Neuronal stem cell (in vitro differentiated cells): ENCODE results near the gene C11orf86. TPM values are rescaled to one million over a fixed set of nuclear protein-coding genes. Genes with fewer than 3 reads are reported as not detected.

ENCODE experiments used
- DNase-seq: peaks from one replicate; pipeline ENCODE4 v3.0.0-alpha.2; 2013; ENCODE audit warnings: low spot score
- H2AFZ ChIP-seq: one replicate; pipeline ENCODE4 v1.6.1; 2013; ENCODE audit warnings: mild to moderate bottlenecking, low read length, inconsistent platforms
- H2AK5ac ChIP-seq: 2 replicates; pipeline ENCODE4 v1.6.1; 2013; ENCODE audit warnings: low read depth, mild to moderate bottlenecking, inconsistent platforms, low read length, moderate library complexity, mixed read lengths
- H2BK120ac ChIP-seq: 2 replicates; pipeline ENCODE4 v1.6.1; 2013; ENCODE audit warnings: low read depth, mild to moderate bottlenecking, inconsistent platforms, low read length, moderate library complexity, mixed read lengths
- H2BK12ac ChIP-seq: one replicate; pipeline ENCODE4 v1.6.1; 2013; ENCODE audit warnings: low read length, inconsistent platforms
- H2BK15ac ChIP-seq: 2 replicates; pipeline ENCODE4 v1.6.1; 2013; ENCODE audit warnings: mild to moderate bottlenecking, low read length, inconsistent platforms, mixed read lengths
- H2BK5ac ChIP-seq: one replicate; pipeline ENCODE4 v1.6.1; 2013; ENCODE audit warnings: inconsistent platforms, mild to moderate bottlenecking, low read length, moderate library complexity
- H3K14ac ChIP-seq: one replicate; pipeline ENCODE4 v1.6.1; 2013; ENCODE audit warnings: low read length, inconsistent platforms
- H3K18ac ChIP-seq: 2 replicates; pipeline ENCODE4 v1.6.1; 2013; ENCODE audit warnings: low read length, inconsistent platforms
- H3K23ac ChIP-seq: 2 replicates; pipeline ENCODE4 v1.6.1; 2013; ENCODE audit warnings: low read depth, mild to moderate bottlenecking, mixed read lengths, low read length, inconsistent platforms; ENCODE audit not compliant: poor library complexity
- H3K27ac ChIP-seq: replicated peaks from 3 replicates; pipeline ENCODE4 v1.5.1; 2013; ENCODE audit warnings: low read length, inconsistent platforms
- H3K27me3 ChIP-seq, 3 experiments: 2 replicates each; pipeline ENCODE4 v1.6.1; 2013; ENCODE audit warnings: low read length in 3 of 3, mild to moderate bottlenecking in 2 of 3, inconsistent platforms in 1 of 3, low read depth in 1 of 3, mixed read lengths in 1 of 3, moderate library complexity in 1 of 3; ENCODE audit not compliant: control insufficient read depth in 3 of 3, insufficient read depth in 3 of 3
- H3K36me3 ChIP-seq, 2 donors: replicated peaks in 1 of 2; 2 replicates each; pipeline ENCODE4 v1.6.1; 2013; ENCODE audit warnings: low read length in 2 of 2; ENCODE audit not compliant: control insufficient read depth in 2 of 2, insufficient read depth in 2 of 2
- H3K4ac ChIP-seq: 2 replicates; pipeline ENCODE4 v1.6.1; 2013; ENCODE audit warnings: inconsistent platforms, mild to moderate bottlenecking, low read length, moderate library complexity
- H3K4me1 ChIP-seq, 2 donors: 1 replicate in 1 of 2; 2 replicates in 1 of 2; pipeline ENCODE4 v1.6.1; 2013; ENCODE audit warnings: low read length in 2 of 2, low read depth in 1 of 2; ENCODE audit not compliant: control insufficient read depth in 2 of 2, insufficient read depth in 1 of 2
- H3K4me2 ChIP-seq: one replicate; pipeline ENCODE4 v1.6.1; 2013; ENCODE audit warnings: mild to moderate bottlenecking, low read length, inconsistent platforms; ENCODE audit not compliant: insufficient read depth, poor library complexity, severe bottlenecking
- H3K4me3 ChIP-seq, 2 donors: 2 replicates each; pipeline ENCODE4 v1.5.1; 2013; ENCODE audit warnings: low read length in 2 of 2, mild to moderate bottlenecking in 2 of 2, inconsistent platforms in 1 of 2, moderate library complexity in 1 of 2
- H3K79me1 ChIP-seq: one replicate; pipeline ENCODE4 v1.6.1; 2013; ENCODE audit warnings: low read depth, mild to moderate bottlenecking, inconsistent platforms, low read length, moderate library complexity
- H3K9ac ChIP-seq: one replicate; pipeline ENCODE4 v1.6.1; 2013; ENCODE audit warnings: mild to moderate bottlenecking, low read depth, low read length, inconsistent platforms; ENCODE audit not compliant: poor library complexity
- H3K9me3 ChIP-seq, 2 donors: replicated peaks in 1 of 2; 2 replicates each; pipeline versions ENCODE3 to v1.6.1; 2013; ENCODE audit warnings: low read length in 2 of 2, mild to moderate bottlenecking in 2 of 2, inconsistent platforms in 1 of 2, low read depth in 1 of 2, mixed read lengths in 1 of 2, moderate library complexity in 1 of 2; ENCODE audit not compliant: control insufficient read depth in 2 of 2, insufficient read depth in 1 of 2
- H4K8ac ChIP-seq: one replicate; pipeline ENCODE4 v1.6.1; 2013; ENCODE audit warnings: low read depth, mild to moderate bottlenecking, inconsistent platforms, low read length, moderate library complexity
- H4K91ac ChIP-seq: one replicate; pipeline ENCODE4 v1.6.1; 2013; ENCODE audit warnings: low read length, low read depth, mild to moderate bottlenecking, inconsistent platforms; ENCODE audit not compliant: poor library complexity
- WGBS, 2 donors: extraction: QIAGEN DNeasy Blood & Tissue Kit; methylation state at CpG; one replicate each; pipeline ENCODE4 v1.1.7; 2013; ENCODE audit warnings: missing lambda C conversion rate in 2 of 2, mixed read lengths in 1 of 2; ENCODE audit not compliant: insufficient read length in 2 of 2, insufficient replicate concordance in 1 of 2; ENCODE audit errors: extremely low coverage in 2 of 2; 5-methylcytosine and 5-hydroxymethylcytosine counted together
- polyA plus RNA-seq, 2 experiments: library from polyadenylated mRNA; stranded (reverse); fragments of 200-250 nt; gene quantifications; one replicate each; pipeline ENCODE4 v1.2.3, GENCODE V29; 2013

The C11orf86 gene
- not detected for polyA plus RNA-seq (2013, experiment 1 of 2)
- polyA plus RNA-seq (2013, experiment 2 of 2): not detected

DNA sequence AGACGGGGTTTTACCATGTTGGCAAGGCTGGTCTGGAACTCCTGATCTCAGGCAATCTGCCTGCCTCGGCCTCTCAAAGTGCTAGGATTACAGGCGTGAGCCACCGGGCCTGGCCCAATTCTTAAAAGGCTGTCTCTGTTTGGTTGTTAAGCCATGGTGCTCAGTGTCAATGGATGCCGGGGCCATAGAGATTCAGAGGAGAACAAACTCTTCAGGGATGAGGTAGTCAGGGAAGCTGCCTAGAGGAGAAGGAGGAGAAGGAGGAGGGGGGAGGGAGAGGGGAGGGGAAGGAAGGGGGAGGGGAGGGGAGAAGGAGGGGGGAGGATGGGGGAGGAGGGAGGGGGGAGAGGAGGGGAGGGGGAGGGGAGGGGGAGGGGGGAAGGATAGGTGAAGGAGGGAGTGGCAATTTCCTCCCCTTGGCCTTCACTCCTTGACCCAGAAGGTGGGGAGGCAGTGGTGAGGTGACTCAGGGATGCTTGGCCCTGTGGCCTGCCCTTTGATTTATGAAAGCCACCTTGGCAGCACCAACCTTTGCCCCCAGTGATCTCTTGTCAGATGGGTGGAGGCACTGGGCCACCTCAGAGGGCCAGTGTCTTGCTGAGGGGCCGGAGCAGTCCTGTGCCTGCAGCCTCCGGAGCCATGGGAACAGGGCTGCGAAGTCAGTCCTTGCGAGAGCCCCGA, at the start of gene C11orf86:
TSS of gene C11orf86 (plus strand) at position 581 of the 681 bp plus-strand sequence. CDS start at position 640, 59 bp downstream.
- DNase-seq: no peak
- Histone ChIP-seq H4K91ac (no peak within 1 kb of the TSS), H2BK120ac (no peak within 1 kb of the TSS), H3K9me3 (peaks cover 0 to 5% of the 10 kb centered on the region in 2 donors), H2BK12ac (no peak within 1 kb of the TSS), H3K4me3 (no peak within 1 kb of the TSS), H3K14ac (no peak within 1 kb of the TSS), H2AK5ac (peak within 1 kb of the TSS; percentile 30), H2BK5ac (peak within 1 kb of the TSS; percentile 69), H3K36me3 (no peaks in the 10 kb centered on the region), H4K8ac (no peak within 1 kb of the TSS), H3K9ac (no peak within 1 kb of the TSS), H3K4me2 (no peak within 1 kb of the TSS), H3K79me1 (no peaks in the 10 kb centered on the region), H3K27ac (no peak within 1 kb of the TSS), H3K18ac (peak within 1 kb of the TSS; percentile 67), H3K4me1 (peaks cover 0 to 11% of the 10 kb centered on the region in 2 donors), H3K4ac (no peak within 1 kb of the TSS), H3K27me3 (no peaks in the 10 kb centered on the region), H3K23ac (peak within 1 kb of the TSS; percentile 0), H2AFZ (peak within 1 kb of the TSS; percentile 12), H2BK15ac (peak within 1 kb of the TSS; percentile 72)
- no CpG with 5 or more reads among the region's 10 CpGs for WGBS, 2 donors

DNA sequence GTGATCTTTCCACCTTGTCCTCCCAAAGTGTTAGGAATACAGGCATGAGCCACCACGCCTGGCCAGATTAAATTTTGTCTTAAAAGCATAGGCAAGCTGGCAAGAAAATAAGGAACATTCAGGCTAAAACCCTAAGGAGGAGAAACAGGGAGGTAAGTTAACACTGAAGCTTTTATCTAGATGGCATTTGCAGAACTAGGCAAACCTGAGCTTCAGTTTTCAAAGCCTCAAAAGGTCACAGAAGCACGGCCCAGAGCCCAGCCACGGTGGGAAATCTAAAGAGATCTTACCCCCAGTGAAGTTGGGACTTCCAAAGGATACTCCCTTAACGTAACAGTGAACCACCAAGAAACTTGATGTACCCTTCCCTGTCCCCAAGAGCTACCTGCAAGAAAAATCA, 45.4 kb upstream of the C11orf86 start:
- Histone ChIP-seq H3K4ac (no peak overlapping the region), H2BK5ac (no peak overlapping the region), H2AK5ac (no peak overlapping the region), H4K91ac (no peak overlapping the region), H3K4me1 (no peaks in the 10 kb centered on the region), H2BK12ac (no peak overlapping the region), H3K23ac (no peak overlapping the region), H2BK120ac (no peak overlapping the region), H3K36me3 (no peaks in the 10 kb centered on the region), H3K27me3 (no peaks in the 10 kb centered on the region), H2AFZ (no peak overlapping the region), H3K9ac (no peak overlapping the region), H3K27ac (no peak overlapping the region), H3K4me2 (no peak overlapping the region), H3K9me3 (no peaks in the 10 kb centered on the region), H3K14ac (no peak overlapping the region), H3K4me3 (no peak overlapping the region), H2BK15ac (no peak overlapping the region), H3K18ac (no peak overlapping the region), H4K8ac (no peak overlapping the region), H3K79me1 (no peaks in the 10 kb centered on the region)
- DNase-seq: no peak
- no CpG with 5 or more reads among the region's 4 CpGs for WGBS, 2 donors

GRCh38 chr11:66932543-66932942, 42.6 kb upstream of the C11orf86 start:
- DNase-seq: no peak
- Histone ChIP-seq H3K27ac (no peak overlapping the region), H2AK5ac (no peak overlapping the region), H3K9ac (no peak overlapping the region), H3K23ac (no peak overlapping the region), H3K79me1 (no peaks in the 10 kb centered on the region), H3K14ac (no peak overlapping the region), H3K4me1 (no peaks in the 10 kb centered on the region), H3K4ac (no peak overlapping the region), H4K8ac (no peak overlapping the region), H3K4me2 (no peak overlapping the region), H3K18ac (no peak overlapping the region), H2AFZ (no peak overlapping the region), H2BK5ac (no peak overlapping the region), H2BK12ac (no peak overlapping the region), H2BK120ac (no peak overlapping the region), H3K36me3 (no peaks in the 10 kb centered on the region), H4K91ac (no peak overlapping the region), H3K4me3 (no peak overlapping the region), H3K9me3 (peaks cover 0 to 5% of the 10 kb centered on the region in 2 donors), H2BK15ac (no peak overlapping the region), H3K27me3 (no peaks in the 10 kb centered on the region)
- no CpG with 5 or more reads among the region's 3 CpGs for WGBS, 2 donors

GRCh38 chr11:66933531-66933930, 41.6 kb upstream of the C11orf86 start:
- Histone ChIP-seq H3K4me3 (no peak overlapping the region), H3K79me1 (no peaks in the 10 kb centered on the region), H4K91ac (no peak overlapping the region), H2BK120ac (no peak overlapping the region), H3K23ac (no peak overlapping the region), H3K27me3 (no peaks in the 10 kb centered on the region), H3K4me1 (no peaks in the 10 kb centered on the region), H2AK5ac (no peak overlapping the region), H3K27ac (no peak overlapping the region), H3K14ac (peak overlapping the region; percentile 25), H3K4ac (no peak overlapping the region), H3K18ac (no peak overlapping the region), H2AFZ (no peak overlapping the region), H3K4me2 (no peak overlapping the region), H2BK12ac (no peak overlapping the region), H4K8ac (no peak overlapping the region), H3K9ac (no peak overlapping the region), H3K9me3 (peaks cover 0 to 5% of the 10 kb centered on the region in 2 donors), H3K36me3 (no peaks in the 10 kb centered on the region), H2BK5ac (no peak overlapping the region), H2BK15ac (no peak overlapping the region)
- no peak for DNase-seq
- WGBS, 2 donors: no CpG with 5 or more reads among the region's 3 CpGs
